ENCODE data around the gene REEP1.
"Not testable (repeated sequence)": the region's sequence is repeated elsewhere in the genome, so short reads cannot be mapped to it uniquely, and the experiment has no call there.

Gene REEP1

GRCh38 chr2:86345783-86346370 is 8.5 kb upstream of the REEP1 start:
- not testable (repeated sequence) for DNase-seq

- DNase-seq: no peak
Observed at GRCh38 chr2:86344404-86344803, 7.0 kb upstream of the REEP1 start.

GRCh38 chr2:86342488-86342887 is 5.1 kb upstream of the REEP1 start:
- DNase-seq: no peak

GRCh38 chr2:86341470-86341869 is 4.0 kb upstream of the REEP1 start:
- DNase-seq: no peak

GRCh38 chr2:86338778-86339295 is 1.4 kb upstream of the REEP1 start:
- DNase-seq: no peak

- no peak for DNase-seq
Observed at GRCh38 chr2:86336675-86337243, 667 bp downstream of the REEP1 start.

- DNase-seq: no peak
Observed at GRCh38 chr2:86335865-86336674, 1.4 kb downstream of the REEP1 start.

GRCh38 chr2:86333378-86333777 is 4.0 kb downstream of the REEP1 start:
- DNase-seq: no peak

GRCh38 chr2:86332654-86333053 is 4.8 kb downstream of the REEP1 start:
- no peak for DNase-seq

- DNase-seq: no peak
Observed at GRCh38 chr2:86331384-86331783, 6.0 kb downstream of the REEP1 start.

- DNase-seq: no peak
Observed at GRCh38 chr2:86330001-86330400, 7.4 kb downstream of the REEP1 start.

GRCh38 chr2:86323273-86324021 is 14.0 kb downstream of the REEP1 start:
- DNase-seq: no peak

- DNase-seq: no peak
Observed at GRCh38 chr2:86319700-86320580, 17.5 kb downstream of the REEP1 start.

GRCh38 chr2:86315084-86315483 is 22.3 kb downstream of the REEP1 start:
- no peak for DNase-seq

GRCh38 chr2:86314125-86314524 is 23.3 kb downstream of the REEP1 start:
- no peak for DNase-seq

GRCh38 chr2:86313341-86313740 is 24.1 kb downstream of the REEP1 start:
- DNase-seq: no peak

GRCh38 chr2:86311879-86312278 is 25.5 kb downstream of the REEP1 start:
- no peak for DNase-seq

GRCh38 chr2:86309966-86310365 is 27.5 kb downstream of the REEP1 start:
- no peak for DNase-seq

GRCh38 chr2:86308984-86309695 is 28.3 kb downstream of the REEP1 start:
- DNase-seq: no peak

GRCh38 chr2:86308356-86308755 is 29.1 kb downstream of the REEP1 start:
- no peak for DNase-seq

- no peak for DNase-seq
Observed at GRCh38 chr2:86307431-86307830, 30.0 kb downstream of the REEP1 start.

GRCh38 chr2:86305915-86306254 is 31.5 kb downstream of the REEP1 start:
- DNase-seq: no peak
